ENCODE data around the gene SCN4B. TPM values are rescaled to one million over a fixed set of nuclear protein-coding genes. Genes with fewer than 3 reads are reported as not detected.
A peak's percentile ranks its signal among the peaks of the same experiment; 100 is the strongest.

SCN4B gene
- total and polyA plus RNA-seq, 2 of the 8 experiments (the other 6 are each of a cell fraction or from before 2014, with no cell fraction given) = 2.8 to 4.9 TPM

DNA sequence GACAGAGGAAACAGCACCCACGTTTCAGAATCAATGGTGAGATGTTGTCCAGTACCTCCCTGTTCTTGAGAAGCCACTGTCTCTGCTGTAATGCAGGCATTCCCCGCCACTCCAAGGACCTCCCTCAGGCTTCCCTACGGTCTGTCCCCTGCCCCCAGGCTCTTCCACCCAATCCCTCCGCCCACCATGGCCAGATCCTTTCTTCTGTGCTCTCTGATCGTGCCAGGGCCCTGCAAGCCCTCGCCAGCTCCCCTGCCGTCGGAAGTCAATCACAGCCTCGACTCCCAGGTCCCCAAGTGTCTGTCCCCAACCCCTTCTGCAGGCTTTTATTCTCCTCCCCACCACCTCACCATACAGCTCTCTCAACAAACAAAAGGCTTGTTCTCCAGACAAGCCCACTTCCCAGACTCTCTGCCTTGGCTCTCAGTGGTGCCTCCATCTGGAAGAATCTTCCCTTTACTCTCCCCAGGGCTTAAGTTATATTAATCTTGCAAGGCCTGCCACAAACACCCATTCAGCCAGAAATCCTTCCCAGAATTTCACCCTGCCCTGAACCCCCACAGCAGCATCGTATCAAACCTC lies 13.7 kb downstream of the SCN4B start:
- H4K20me1 ChIP-seq (replicated peaks in 1 of 2; ENCODE audit: control insufficient read depth in 1 of 2, insufficient read depth in 2 of 2, low read length in 2 of 2) = no peaks in the 10 kb centered on the region
- ChIA-PET CTCF (ENCODE audit: partially characterized antibody) (interaction anchor here (1.1 to 3.3 kb wide), 6 partner anchors 10 to 331 kb away, joined by 3 to 11 read pairs (median 4); no protein-coding TSS in a partner anchor), POLR2A (ENCODE audit: partially characterized antibody) (no interaction called here)
- no peak overlapping the region for H3K4me3 ChIP-seq (ENCODE audit: extremely low read depth in 1 of 4, insufficient read depth in 2 of 4, low read depth in 3 of 4, low read length in 4 of 4)
- H3K79me2 ChIP-seq (ENCODE audit: control insufficient read depth in 1 of 2, insufficient read depth in 2 of 2, low read length in 2 of 2) = no peaks in the 10 kb centered on the region
- H3K27me3 ChIP-seq (replicated peaks in 1 of 4; ENCODE audit: control insufficient read depth in 3 of 4, extremely low read depth in 1 of 4, insufficient read depth in 3 of 4, low read length in 3 of 4) = peaks cover 0 to 6% (median 1%) of the 10 kb centered on the region in 4 experiments; a peak in 3 of 7 replicates
- H2AFZ ChIP-seq (ENCODE audit: low read length) = no peak overlapping the region
- H2BK12ac ChIP-seq (ENCODE audit: low read depth, low read length) = no peak overlapping the region
- H4K91ac ChIP-seq (replicated peaks; ENCODE audit: insufficient read length, low read length) = no peak overlapping the region
- H2BK20ac ChIP-seq (ENCODE audit: low read length) = no peak overlapping the region
- no peak overlapping the region for H3K23ac ChIP-seq (ENCODE audit: insufficient read length)
- H2BK15ac ChIP-seq (ENCODE audit: low read length) = no peak overlapping the region
- FAIRE-seq = no peak
- no peak overlapping the region for H3K4ac ChIP-seq (replicated peaks; ENCODE audit: insufficient read length, low read depth, low read length)
- no peak overlapping the region for H4K8ac ChIP-seq (ENCODE audit: extremely low read depth, insufficient read depth, low read length)
- H3K56ac ChIP-seq (replicated peaks; ENCODE audit: insufficient read length, low read depth, low read length) = no peak overlapping the region
- no peak overlapping the region for H2BK120ac ChIP-seq (replicated peaks; ENCODE audit: low read depth, low read length)
- H3K18ac ChIP-seq (ENCODE audit: extremely low read depth, low read length) = no peak overlapping the region
- H3K4me2 ChIP-seq (ENCODE audit: insufficient read depth in 1 of 2, low read depth in 2 of 2, low read length in 2 of 2) = no peak overlapping the region
- H3K14ac ChIP-seq (ENCODE audit: insufficient read length) = no peak overlapping the region
- H3K79me1 ChIP-seq (ENCODE audit: low read depth, low read length) = no peaks in the 10 kb centered on the region
- no peak overlapping the region for H4K5ac ChIP-seq (ENCODE audit: insufficient read length, low read depth, low read length)
- no peak overlapping the region for H2AK5ac ChIP-seq (ENCODE audit: low read depth, low read length)
- TF ChIP-seq RAD21 (IDR thresholded peaks at IDR 0.05 in 1 of 2, conservative IDR thresholded peaks at IDR 0.05 in 1 of 2; ENCODE audit: low read depth in 2 of 2, low read length in 2 of 2) (peak in 1 of 2 experiments; percentile 17; a peak in 2 of 4 replicates), POU5F1 (IDR thresholded peaks at IDR 0.05; ENCODE audit: low read depth, low read length) (no peak)
- DNase-seq (ENCODE audit: low read depth in 1 of 2, low spot score in 2 of 2) = no peak
- no peaks in the 10 kb centered on the region for H3K9me3 ChIP-seq (ENCODE audit: insufficient read depth in 2 of 2, low read depth in 1 of 2, low read length in 1 of 2)
- no peak overlapping the region for H3K27ac ChIP-seq (ENCODE audit: low read depth, low read length)
- H3K23me2 ChIP-seq (ENCODE audit: low read depth, low read length) = no peaks in the 10 kb centered on the region
- H3K4me1 ChIP-seq (replicated peaks in 1 of 4; ENCODE audit: control insufficient read depth in 3 of 4, insufficient read depth in 4 of 4, low read length in 3 of 4) = 0 out of 7 replicates have a peak, but pooled peaks cover 0 to 2% (median 0%) of the 10 kb centered on the region in 4 experiments
- H3K36me3 ChIP-seq (ENCODE audit: control insufficient read depth in 2 of 4, insufficient read depth in 4 of 4, low read length in 3 of 4) = no peaks in the 10 kb centered on the region
- no peak overlapping the region for H2BK5ac ChIP-seq (ENCODE audit: low read depth, low read length)
- WGBS, 2 experiments (ENCODE audit: extremely low coverage in 1 of 2, insufficient coverage in 1 of 2, insufficient read length in 1 of 2, insufficient replicate concordance in 2 of 2, low coverage in 1 of 2, low lambda C conversion rate in 2 of 2, missing lambda C conversion rate in 1 of 2) = 69% methylated on average over 9 of the region's 10 CpGs; no CpG with 5 or more reads in 1 of the 2 experiments
- H3K9ac ChIP-seq (replicated peaks in 1 of 4; ENCODE audit: extremely low read depth in 1 of 4, low read depth in 3 of 4, low read length in 3 of 4) = no peak overlapping the region

Data from H1 (cell line).